ENCODE measurements around the gene ABHD2. TPM values are rescaled to one million over a fixed set of nuclear protein-coding genes. Genes with fewer than 3 reads are reported as not detected.

The ABHD2 gene
- polyA plus RNA-seq, 1 experiment: 51.5 TPM

DNA sequence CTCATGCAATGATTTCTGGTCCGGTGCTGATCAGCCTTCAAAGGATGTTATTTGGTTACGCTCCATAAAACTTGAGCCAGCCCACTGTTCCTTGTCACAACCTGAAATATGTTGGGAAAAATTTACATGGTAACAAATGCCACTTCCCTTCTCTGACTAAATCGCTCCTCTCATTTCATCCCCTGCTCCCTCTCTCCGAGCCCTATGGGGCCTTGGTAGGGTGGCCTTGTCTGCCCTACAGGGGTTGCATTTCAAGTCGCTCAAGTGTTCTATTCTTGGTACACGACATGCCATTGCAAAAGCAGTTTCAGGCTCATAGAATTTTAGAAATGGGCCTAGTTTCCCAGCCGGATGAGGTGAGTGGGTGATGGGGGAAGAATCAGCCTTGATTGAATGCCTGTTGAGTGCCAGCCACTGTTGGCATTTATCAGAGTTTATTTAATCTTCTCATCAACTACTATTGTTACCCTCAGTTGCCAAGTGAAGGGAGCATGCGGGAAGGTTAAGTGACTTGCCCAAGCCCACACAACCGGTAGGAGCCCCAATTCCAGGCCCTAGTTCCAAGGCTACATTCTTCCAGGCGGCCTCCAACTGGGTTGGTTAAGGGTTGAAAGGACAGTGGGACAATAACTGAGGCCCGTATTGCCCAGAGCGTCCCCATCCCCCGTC is 961 bp upstream of the ABHD2 start:
- TF ChIP-seq, protein P1, sequence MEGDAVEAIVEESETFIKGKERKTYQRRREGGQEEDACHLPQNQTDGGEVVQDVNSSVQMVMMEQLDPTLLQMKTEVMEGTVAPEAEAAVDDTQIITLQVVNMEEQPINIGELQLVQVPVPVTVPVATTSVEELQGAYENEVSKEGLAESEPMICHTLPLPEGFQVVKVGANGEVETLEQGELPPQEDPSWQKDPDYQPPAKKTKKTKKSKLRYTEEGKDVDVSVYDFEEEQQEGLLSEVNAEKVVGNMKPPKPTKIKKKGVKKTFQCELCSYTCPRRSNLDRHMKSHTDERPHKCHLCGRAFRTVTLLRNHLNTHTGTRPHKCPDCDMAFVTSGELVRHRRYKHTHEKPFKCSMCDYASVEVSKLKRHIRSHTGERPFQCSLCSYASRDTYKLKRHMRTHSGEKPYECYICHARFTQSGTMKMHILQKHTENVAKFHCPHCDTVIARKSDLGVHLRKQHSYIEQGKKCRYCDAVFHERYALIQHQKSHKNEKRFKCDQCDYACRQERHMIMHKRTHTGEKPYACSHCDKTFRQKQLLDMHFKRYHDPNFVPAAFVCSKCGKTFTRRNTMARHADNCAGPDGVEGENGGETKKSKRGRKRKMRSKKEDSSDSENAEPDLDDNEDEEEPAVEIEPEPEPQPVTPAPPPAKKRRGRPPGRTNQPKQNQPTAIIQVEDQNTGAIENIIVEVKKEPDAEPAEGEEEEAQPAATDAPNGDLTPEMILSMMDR (IDR thresholded peaks at IDR 0.05; ENCODE audit: low read depth, low read length): no peak
- no peaks in the 10 kb centered on the region for H3K27me3 ChIP-seq (ENCODE audit: control insufficient read depth, insufficient read depth, low read length)
- peak overlapping the region; percentile 98 for H3K27ac ChIP-seq (ENCODE audit: low read depth, low read length)
- ChIA-PET CTCF (interaction anchor here (0.5 to 8.0 kb wide), 6 partner anchors 19 to 182 kb away, joined by 3 to 58 read pairs (median 10); no protein-coding TSS in a partner anchor), POLR2A (interaction anchor here (0.7 to 2.5 kb wide), 16 partner anchors 11 to 248 kb away, joined by 3 to 21 read pairs (median 3); partner anchors contain the start of gene POLG)
- no peak for DNase-seq (ENCODE audit: low read depth, low spot score)
- peak overlapping the region; percentile 51 for H3K4me3 ChIP-seq (ENCODE audit: low read depth, low read length)
- H3K9me3 ChIP-seq (ENCODE audit: control insufficient read depth, insufficient read depth, low read length): no peaks in the 10 kb centered on the region; the same call in 1 of the 2 replicates

DNA sequence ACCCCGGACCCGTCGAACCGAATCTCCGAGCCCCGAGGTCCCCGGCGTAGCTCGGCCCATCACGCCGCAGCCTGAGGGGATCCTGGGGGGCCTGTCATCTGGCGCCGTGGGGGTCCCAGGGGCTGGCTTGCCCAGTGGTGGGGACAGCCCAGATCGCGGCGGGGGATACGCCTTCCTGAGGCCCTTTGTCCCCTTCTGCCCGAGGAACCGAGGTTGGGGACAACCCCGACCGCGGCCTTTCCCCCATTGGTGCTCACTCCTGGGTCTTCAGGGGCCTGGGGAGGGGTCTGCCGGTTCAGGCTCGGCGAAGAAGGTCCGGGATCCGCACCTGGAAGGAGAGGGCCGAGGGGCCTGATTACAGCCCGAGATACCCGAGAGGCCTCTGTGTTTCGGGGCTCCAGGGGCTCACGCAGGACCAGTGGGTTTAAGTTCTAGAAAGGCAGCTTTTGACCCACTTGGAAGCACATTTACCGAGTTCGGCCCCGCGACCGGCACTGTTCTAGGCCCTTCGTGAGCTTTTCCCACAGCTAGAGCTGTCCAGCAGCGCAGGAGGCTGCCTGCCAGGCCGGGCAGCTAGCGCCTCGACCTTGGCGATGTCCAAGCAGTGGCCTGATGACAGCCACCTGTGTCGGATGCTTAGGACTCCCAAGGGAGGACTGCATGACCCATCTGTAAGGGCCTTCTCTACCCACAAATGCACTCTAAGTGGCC is 504 bp downstream of the ABHD2 start:
- H3K4me3 ChIP-seq (ENCODE audit: low read depth, low read length): peak overlapping the region; percentile 87
- no peaks in the 10 kb centered on the region for H3K27me3 ChIP-seq (ENCODE audit: control insufficient read depth, insufficient read depth, low read length)
- H3K9me3 ChIP-seq (ENCODE audit: control insufficient read depth, insufficient read depth, low read length): no peaks in the 10 kb centered on the region; the same call in 1 of the 2 replicates
- peak overlapping the region; percentile 70 for H3K27ac ChIP-seq (ENCODE audit: low read depth, low read length)
- ChIA-PET POLR2A (interaction anchor here (0.5 to 2.5 kb wide), 21 partner anchors 8 to 683 kb away, joined by 3 to 21 read pairs (median 3); partner anchors contain the start of gene POLG), CTCF (interaction anchor here (1.9 to 8.0 kb wide), 6 partner anchors 16 to 184 kb away, joined by 9 to 58 read pairs (median 11); no protein-coding TSS in a partner anchor)
- TF ChIP-seq, protein P1 (IDR thresholded peaks at IDR 0.05; ENCODE audit: low read depth, low read length): no peak
- no peak for DNase-seq (ENCODE audit: low read depth, low spot score)

DNA sequence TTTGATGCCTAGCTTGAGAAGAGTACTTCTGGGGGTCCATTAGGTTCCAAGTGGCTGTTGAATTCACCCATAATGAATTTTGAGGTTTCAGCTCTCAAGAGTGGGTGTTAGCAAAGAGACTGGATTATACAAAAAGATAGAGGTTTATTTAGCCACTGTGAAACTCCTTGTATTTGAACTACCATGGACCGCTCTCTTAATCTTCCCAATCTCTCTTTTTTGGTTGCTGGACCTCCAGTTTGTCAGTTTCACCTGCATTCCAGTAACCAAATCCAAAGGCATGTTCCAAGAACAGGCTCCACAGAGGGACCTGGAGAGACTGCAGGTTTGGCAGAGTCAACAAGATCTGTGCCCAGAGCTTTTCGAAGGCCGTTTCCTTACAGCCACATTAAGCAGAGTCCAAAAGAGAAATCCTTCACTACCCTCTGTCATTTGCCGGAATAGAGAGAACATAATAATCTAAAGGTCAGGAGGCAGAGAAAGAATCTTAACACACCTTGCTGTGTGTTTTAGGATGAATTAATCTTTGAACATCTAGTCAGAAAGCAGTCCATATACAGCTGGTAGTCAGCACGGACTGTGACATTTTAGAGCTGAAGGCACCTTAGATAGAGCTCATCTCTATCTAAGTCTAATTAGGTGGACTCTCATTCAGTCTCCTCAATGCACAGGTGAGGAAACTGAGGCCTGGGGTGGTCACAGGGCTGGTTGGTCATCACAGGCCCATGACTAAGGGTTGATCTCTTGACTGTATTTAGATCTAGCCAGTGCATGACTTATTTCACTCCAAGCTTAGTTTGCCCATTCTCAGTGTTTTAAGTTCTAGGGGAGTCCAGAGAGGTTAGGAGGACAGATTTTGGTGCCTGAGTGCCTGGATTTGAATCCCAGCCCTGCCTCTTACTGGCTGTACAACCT is 1.3 kb downstream of the ABHD2 start:
- POLR2A ChIA-PET: interaction anchor here (1.0 to 2.5 kb wide), 3 partner anchors 9 to 88 kb away, joined by 3 to 16 read pairs (median 3); no protein-coding TSS in a partner anchor
- TF ChIP-seq, protein P1 (IDR thresholded peaks at IDR 0.05; ENCODE audit: low read depth, low read length): no peak

DNA sequence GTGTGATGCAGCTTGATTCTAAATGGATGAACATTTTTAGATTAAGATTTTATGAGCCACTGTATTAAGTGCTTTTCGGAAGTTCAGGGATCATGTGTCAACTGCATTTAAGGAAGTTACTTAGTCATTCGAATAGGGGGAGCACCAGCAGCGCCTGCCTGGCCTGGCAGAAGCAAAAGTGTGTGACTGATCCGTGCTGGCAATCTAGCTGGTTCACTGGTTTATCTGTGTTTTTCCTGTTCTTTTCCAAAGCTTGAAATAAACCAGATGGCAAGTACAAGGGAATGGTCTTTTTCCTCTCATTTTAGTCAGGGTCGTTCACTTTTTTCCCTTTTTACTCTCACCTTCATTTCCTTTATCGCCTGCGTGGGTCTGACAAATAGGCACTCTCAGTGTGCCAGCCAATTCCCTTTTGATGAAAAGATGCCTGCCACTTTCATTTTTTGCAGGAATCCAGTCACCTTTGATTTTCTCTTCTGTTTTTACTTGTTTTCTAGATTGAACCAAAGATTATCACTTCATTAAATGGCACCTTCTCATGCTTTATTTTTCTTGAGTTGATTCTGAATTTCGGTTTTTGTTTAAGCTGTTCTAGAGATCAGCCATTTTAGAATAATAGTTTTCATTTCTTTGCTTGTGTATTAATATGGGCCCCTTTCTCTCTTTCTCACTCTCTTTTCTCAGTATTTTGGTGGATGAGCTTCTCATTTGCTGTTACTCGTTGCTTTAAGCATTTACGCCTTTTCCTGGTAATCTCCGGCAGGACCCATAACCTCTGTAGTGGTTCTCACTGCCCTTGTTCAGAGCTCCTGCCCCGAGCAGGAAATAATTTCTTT is 2.8 kb downstream of the ABHD2 start:
- H3K4me3 ChIP-seq (ENCODE audit: low read depth, low read length): peak overlapping the region; percentile 48
- peak overlapping the region; percentile 52 for H3K27ac ChIP-seq (ENCODE audit: low read depth, low read length)
- ChIA-PET CTCF (interaction anchor here (0.6 to 8.0 kb wide), 12 partner anchors 10 to 186 kb away, joined by 3 to 58 read pairs (median 6); no protein-coding TSS in a partner anchor), POLR2A (interaction anchor here (1.5 kb wide), 1 partner anchor 10 kb away, joined by 5 read pairs; no protein-coding TSS in a partner anchor)
- H3K9me3 ChIP-seq (ENCODE audit: control insufficient read depth, insufficient read depth, low read length): no peaks in the 10 kb centered on the region; the same call in 1 of the 2 replicates
- TF ChIP-seq, protein P1 (IDR thresholded peaks at IDR 0.05; ENCODE audit: low read depth, low read length): no peak
- H3K27me3 ChIP-seq (ENCODE audit: control insufficient read depth, insufficient read depth, low read length): no peaks in the 10 kb centered on the region
- no peak for DNase-seq (ENCODE audit: low read depth, low spot score)

More for the DNA sequence above, 1.3 kb downstream of the ABHD2 start:
- Histone ChIP-seq H3K4me3 (ENCODE audit: low read depth, low read length) (peak overlapping the region; percentile 87), H3K9me3 (ENCODE audit: control insufficient read depth, insufficient read depth, low read length) (no peaks in the 10 kb centered on the region; the same call in 1 of the 2 replicates), H3K27me3 (ENCODE audit: control insufficient read depth, insufficient read depth, low read length) (no peaks in the 10 kb centered on the region), H3K27ac (ENCODE audit: low read depth, low read length) (no peak overlapping the region)
- DNase-seq (ENCODE audit: low read depth, low spot score): no peak
- CTCF ChIA-PET: interaction anchor here (1.3 to 8.0 kb wide), 6 partner anchors 15 to 185 kb away, joined by 5 to 58 read pairs (median 10); no protein-coding TSS in a partner anchor
